Thoracic aorta (tissue), 2 donors: ENCODE measurements around the gene PPDPF. TPM values are rescaled to one million over a fixed set of nuclear protein-coding genes. Genes with fewer than 3 reads are reported as not detected.

Experiments
- ATAC-seq: fragments of 150-250 bp; one replicate; pipeline ENCODE4 v1.8.0; 2017; ENCODE audit warnings: low read depth; ENCODE audit not compliant: insufficient number of reproducible peaks, low FRiP score
- DNase-seq: peaks from one replicate; pipeline ENCODE4 v3.0.0-alpha.2; 2020; ENCODE audit warnings: low spot score
- H3K27ac ChIP-seq, 2 donors: fragments of 200-600 bp; sonication (generic); 1 replicate in 1 of 2; 2 replicates in 1 of 2; pipeline ENCODE4 v1.5.1; 2016; ENCODE audit warnings: mild to moderate bottlenecking in 2 of 2, moderate library complexity in 2 of 2
- H3K27me3 ChIP-seq: fragments of 200-600 bp; sonication (generic); replicated peaks from 2 replicates; pipeline ENCODE4 v1.6.0; 2016; ENCODE audit warnings: mild to moderate bottlenecking; ENCODE audit not compliant: insufficient read depth
- H3K36me3 ChIP-seq: fragments of 200-600 bp; sonication (generic); one replicate; pipeline ENCODE4 v1.5.1; 2016
- H3K4me1 ChIP-seq, 2 donors: fragments of 200-600 bp; sonication (generic); 1 replicate in 1 of 2; 2 replicates in 1 of 2; pipeline versions ENCODE4 v1.5.1 to v1.6.0; 2016; ENCODE audit warnings: low read depth in 2 of 2, mild to moderate bottlenecking in 1 of 2; ENCODE audit not compliant: control insufficient read depth in 1 of 2
- H3K4me3 ChIP-seq: fragments of 200-600 bp; sonication (generic); 2 replicates; pipeline ENCODE4 v1.5.1; 2016; ENCODE audit warnings: mild to moderate bottlenecking
- H3K9me3 ChIP-seq: fragments of 200-600 bp; sonication (generic); 2 replicates; pipeline ENCODE4 v1.5.1; 2016
- CTCF ChIP-seq: fragments of 200-600 bp; sonication (generic); IDR thresholded peaks from one replicate; pipeline ENCODE4 v1.5.1; 2019; ENCODE audit warnings: antibody characterized with exemption
- total RNA-seq, 2 donors: library from RNA; depleted of rRNA; stranded (reverse); fragments of >200 nt; gene quantifications; one replicate each; pipeline versions ENCODE4 v1.1.0 to v1.2.3, GENCODE V29; 2016

The PPDPF gene
- total RNA-seq, 2 donors from 2014 or later: 105 to 197 TPM

- Histone ChIP-seq H3K36me3 (no peaks in the 10 kb centered on the region), H3K4me3 (peak within 1 kb of the TSS; percentile 65), H3K9me3 (no peaks in the 10 kb centered on the region), H3K27me3 (no peaks in the 10 kb centered on the region), H3K4me1 (peaks cover 5 to 24% of the 10 kb centered on the region in 2 donors), H3K27ac (no peak within 1 kb of the TSS)
- no peak for TF ChIP-seq CTCF
- DNase-seq: no peak
- no peak for ATAC-seq
These were observed 21.6 kb upstream of the PPDPF start, which contains the start of gene EEF1A2 for GRCh38 chr20:63498960-63499337. Gene EEF1A2, minus strand, starts transcription at chr20:63499083. Its CDS starts 1,320 bp downstream, at chr20:63497763.

GRCh38 chr20:63499338-63499969, 21.1 kb upstream of the PPDPF start:
- DNase-seq (no peak), ATAC-seq (no peak)
- Histone ChIP-seq H3K27me3 (no peaks in the 10 kb centered on the region), H3K4me1 (peaks cover 5 to 24% of the 10 kb centered on the region in 2 donors), H3K27ac (no peak overlapping the region), H3K4me3 (peak overlapping the region; percentile 65), H3K36me3 (no peaks in the 10 kb centered on the region), H3K9me3 (no peaks in the 10 kb centered on the region)
- no peak for TF ChIP-seq CTCF

GRCh38 chr20:63500151-63500901, 20.2 kb upstream of the PPDPF start:
- H3K4me3 ChIP-seq: no peak overlapping the region
- no peak overlapping the region for H3K27ac ChIP-seq
- H3K9me3 ChIP-seq: no peaks in the 10 kb centered on the region
- DNase-seq (no peak), ATAC-seq (no peak)
- H3K36me3 ChIP-seq: no peaks in the 10 kb centered on the region
- H3K27me3 ChIP-seq: no peaks in the 10 kb centered on the region
- H3K4me1 ChIP-seq: peaks cover 5 to 24% of the 10 kb centered on the region in 2 donors
- no peak for TF ChIP-seq CTCF

GRCh38 chr20:63500902-63501817, 19.4 kb upstream of the PPDPF start:
- H3K9me3 ChIP-seq: no peaks in the 10 kb centered on the region
- H3K4me1 ChIP-seq: peaks cover 5 to 24% of the 10 kb centered on the region in 2 donors
- TF ChIP-seq CTCF: no peak
- H3K36me3 ChIP-seq: no peaks in the 10 kb centered on the region
- no peak for ATAC-seq
- no peaks in the 10 kb centered on the region for H3K27me3 ChIP-seq
- DNase-seq: no peak
- no peak overlapping the region for H3K27ac ChIP-seq
- H3K4me3 ChIP-seq: no peak overlapping the region
